Suprapubic skin (tissue), 3 donors: ENCODE data around the gene CYP27A1.

Experiments
- CTCF ChIP-seq, 2 donors: fragments of 200-600 bp in 1 of 2; fragments of 450-650 bp in 1 of 2; sonication (generic) in 1 of 2; IDR thresholded peaks; one replicate each; pipeline ENCODE4 v1.5.1; 2016 to 2019; ENCODE audit warnings: antibody characterized with exemption in 2 of 2, mild to moderate bottlenecking in 1 of 2, moderate library complexity in 1 of 2
- POLR2A ChIP-seq, 2 donors: fragments of 450-650 bp; IDR thresholded peaks; one replicate each; pipeline ENCODE4 v1.6.1; 2017; ENCODE audit warnings: antibody characterized with exemption in 2 of 2, mild to moderate bottlenecking in 2 of 2, moderate library complexity in 2 of 2

DNA sequence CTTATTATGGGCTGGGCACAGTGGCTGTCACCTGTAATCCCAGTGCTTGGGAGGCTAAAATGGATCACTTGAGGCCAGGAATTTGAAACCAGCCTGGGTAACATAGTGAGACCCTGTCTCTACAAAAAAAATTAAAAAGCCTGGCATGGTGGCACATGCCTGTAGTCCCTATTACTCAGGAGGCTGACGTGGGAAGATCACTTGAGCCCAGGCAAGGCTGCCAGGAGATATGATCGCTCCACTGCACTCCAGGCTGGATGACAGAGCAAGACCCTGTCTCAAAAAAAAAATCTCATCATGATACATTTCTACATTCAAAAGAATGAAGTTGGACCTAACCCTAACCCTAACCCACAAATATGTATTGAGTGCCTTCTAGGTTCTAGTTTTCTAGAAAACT is 20.2 kb upstream of the CYP27A1 start:
- TF ChIP-seq CTCF (IDR thresholded peaks at IDR 0.05) (no peak), POLR2A (IDR thresholded peaks at IDR 0.05) (no peak)
